Caco-2 (cell line): ENCODE data around the gene TTLL9. TPM values are rescaled to one million over a fixed set of nuclear protein-coding genes. Genes with fewer than 3 reads are reported as not detected.

Source experiments
- BruUV-seq: library from RNA; stranded (reverse); fragments of 400-500 nt; replicated peaks from 2 replicates; lab custom pipeline; 2021; lab: Mats Ljungman, UMichigan
- CTCF ChIA-PET: fragments of 300-600 bp; sonication (Branson Sonifier 250); formaldehyde crosslinking; loops from one replicate; lab custom pipeline; 2022; ENCODE audit warnings: antibody characterized with exemption; lab: Charles Lee
- POLR2A ChIA-PET: fragments of 300-600 bp; sonication (Branson Sonifier 250); formaldehyde crosslinking; loops from one replicate; lab custom pipeline; 2022; ENCODE audit warnings: antibody characterized with exemption; lab: Charles Lee
- DNase-seq, 2 experiments: peaks; one replicate each; pipeline versions ENCODE4 v3.0.0 to v3.0.0-alpha.2; 2020 to 2022
- H3K27me3 ChIP-seq: replicated peaks from 2 replicates; pipeline ENCODE4 v1.6.0; 2011; ENCODE audit warnings: low read length; ENCODE audit not compliant: control insufficient read depth, insufficient read depth
- H3K36me3 ChIP-seq: 2 replicates; pipeline ENCODE4 v1.5.1; 2011; ENCODE audit warnings: low read length; ENCODE audit not compliant: control insufficient read depth, insufficient read depth
- H3K4me1 ChIP-seq: fragments of 250-450 bp; sonication (Bioruptor Pico); 2 replicates; pipeline ENCODE4 v1.5.1; 2020; ENCODE audit warnings: mild to moderate bottlenecking
- H3K4me3 ChIP-seq: 2 replicates; pipeline ENCODE4 v1.5.1; 2011; ENCODE audit warnings: low read depth, mild to moderate bottlenecking, control low read depth, low read length
- H3K9me3 ChIP-seq: fragments of 250-450 bp; sonication (Bioruptor Pico); 2 replicates; pipeline ENCODE4 v1.5.1; 2020; ENCODE audit warnings: mild to moderate bottlenecking, moderate library complexity
- H3K27ac Mint-ChIP-seq: one replicate; pipeline ENCODE4 v1.8.0; 2022; ENCODE audit warnings: mixed read lengths; ENCODE audit not compliant: unreplicated experiment
- H3K27me3 Mint-ChIP-seq: one replicate; pipeline ENCODE4 v1.8.0; 2022; ENCODE audit warnings: mixed read lengths; ENCODE audit not compliant: insufficient read depth, unreplicated experiment
- H3K36me3 Mint-ChIP-seq: one replicate; pipeline ENCODE4 v1.8.0; 2022; ENCODE audit warnings: mild to moderate bottlenecking, mixed read lengths; ENCODE audit not compliant: insufficient read depth, unreplicated experiment
- H3K4me1 Mint-ChIP-seq: one replicate; pipeline ENCODE4 v1.8.0; 2022; ENCODE audit warnings: low read depth, mixed read lengths; ENCODE audit not compliant: unreplicated experiment
- H3K4me3 Mint-ChIP-seq: one replicate; pipeline ENCODE4 v1.8.0; 2022; ENCODE audit warnings: mild to moderate bottlenecking, moderate library complexity, mixed read lengths; ENCODE audit not compliant: unreplicated experiment
- H3K9me3 Mint-ChIP-seq: one replicate; pipeline ENCODE4 v1.8.0; 2022; ENCODE audit warnings: mixed read lengths; ENCODE audit not compliant: unreplicated experiment
- CTCF ChIP-seq, 2 experiments: fragments of 200-600 bp in 1 of 2; IDR thresholded peaks; 1 replicate in 1 of 2; 2 replicates in 1 of 2; pipeline versions ENCODE4 v1.5.1 to v1.8.0; 2011 to 2022; ENCODE audit warnings: antibody characterized with exemption in 1 of 2, control low read depth in 1 of 2, inconsistent platforms in 1 of 2, low read depth in 1 of 2, low read length in 1 of 2, mild to moderate bottlenecking in 1 of 2, moderate library complexity in 1 of 2; ENCODE audit not compliant: insufficient read depth in 1 of 2, severe bottlenecking in 1 of 2, unreplicated experiment in 1 of 2
- intact Hi-C: fragments of 100-400 bp; cut with micrococcal nuclease; formaldehyde crosslinking; loops from one replicate; pipeline ENCODE4 v1.10.0; 2022; ENCODE audit not compliant: unreplicated experiment
- total RNA-seq: library from RNA; stranded (reverse); gene quantifications from 2 replicates; pipeline ENCODE4 v1.2.3, GENCODE V29; 2022

Gene TTLL9
- total RNA-seq, 1 experiment from 2014 or later: not detected

GRCh38 chr20:31992086-31992485 is 121.7 kb downstream of the TTLL9 start:
- Mint-ChIP-seq H3K27me3 (peaks cover 40% of the 10 kb centered on the region), H3K4me3 (no peak overlapping the region), H3K36me3 (no peaks in the 10 kb centered on the region), H3K27ac (no peak overlapping the region), H3K4me1 (no peaks in the 10 kb centered on the region), H3K9me3 (no peaks in the 10 kb centered on the region)
- H3K9me3 ChIP-seq: no peaks in the 10 kb centered on the region
- H3K4me1 ChIP-seq: no peaks in the 10 kb centered on the region
- no peak for DNase-seq
- H3K36me3 ChIP-seq: no peaks in the 10 kb centered on the region
- BruUV-seq: no TSS peak
- ChIA-PET POLR2A (no interaction called here), CTCF (no interaction called here)
- intact Hi-C loops: no loop called here
- H3K27me3 ChIP-seq: peaks cover 19% of the 10 kb centered on the region
- no peak overlapping the region for H3K4me3 ChIP-seq
- TF ChIP-seq CTCF (IDR thresholded peaks at IDR 0.05; ENCODE audit: insufficient read depth in 1 of 2, low read depth in 1 of 2, low read length in 1 of 2, severe bottlenecking in 1 of 2, unreplicated experiment in 1 of 2): no peak

Other genes with a start within 250 kb of the TTLL9 start
- gene COX4I2, start 232.7 kb upstream of the TTLL9 start, total RNA-seq: not detected in 2 replicates
- gene BCL2L1, start 147.8 kb upstream of the TTLL9 start, total RNA-seq: 444 and 469 TPM in 2 replicates
- gene TPX2, start 131.3 kb upstream of the TTLL9 start, total RNA-seq: 221 and 237 TPM in 2 replicates
- 0.77 and 0.91 TPM in 2 replicates for gene MYLK2, start 51.3 kb upstream of the TTLL9 start, total RNA-seq
- not detected in 2 replicates for gene FOXS1, start 25.0 kb upstream of the TTLL9 start, total RNA-seq
- 8.2 and 9.1 TPM in 2 replicates for gene DUSP15, start 107 bp upstream of the TTLL9 start, total RNA-seq
- gene PDRG1, start 81.4 kb downstream of the TTLL9 start, total RNA-seq: 55.7 and 56.8 TPM in 2 replicates
- gene XKR7, start 97.5 kb downstream of the TTLL9 start, total RNA-seq: not detected in 2 replicates
- 0.16 and 0.32 TPM in 2 replicates for gene CCM2L, start 139.8 kb downstream of the TTLL9 start, total RNA-seq
- not detected in 2 replicates for gene HCK, start 181.6 kb downstream of the TTLL9 start, total RNA-seq
- gene TM9SF4, start 239.1 kb downstream of the TTLL9 start, total RNA-seq: 130 and 138 TPM in 2 replicates